GM10266 (cell line): ENCODE data around the gene MLXIP.

Experiments used
- DNase-seq: peaks from one replicate; pipeline ENCODE4 v3.0.0; 2012; ENCODE audit errors: extremely low spot score
- TF ChIP-seq, protein P1 (sequence below): IDR thresholded peaks from 2 replicates; pipeline ENCODE4 v1.5.1; 2012; ENCODE audit warnings: mild to moderate bottlenecking, low read depth; ENCODE audit not compliant: control insufficient read depth, insufficient read depth; ENCODE audit errors: missing control alignments

The MLXIP gene

DNA sequence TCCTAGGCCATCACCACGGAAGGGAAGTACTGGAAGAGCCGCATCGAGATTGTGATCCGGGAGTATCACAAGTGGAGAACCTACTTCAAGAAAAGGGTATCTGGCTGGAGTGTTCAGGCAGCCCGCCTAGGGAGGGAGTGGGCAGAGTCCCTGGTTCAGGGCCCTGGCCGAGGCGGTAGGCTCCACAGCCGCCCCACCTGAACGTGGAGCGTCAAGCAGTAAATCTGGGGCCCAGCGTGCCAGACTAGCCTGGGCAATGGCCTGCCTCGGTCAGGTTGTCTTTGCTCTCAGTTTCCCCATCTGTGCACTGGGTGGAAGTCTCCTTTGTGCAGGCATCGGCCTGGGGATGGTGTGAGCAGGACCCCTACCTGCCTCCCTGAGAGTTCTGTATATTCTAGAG lies 50.6 kb downstream of the MLXIP start:
- TF ChIP-seq, protein P1, sequence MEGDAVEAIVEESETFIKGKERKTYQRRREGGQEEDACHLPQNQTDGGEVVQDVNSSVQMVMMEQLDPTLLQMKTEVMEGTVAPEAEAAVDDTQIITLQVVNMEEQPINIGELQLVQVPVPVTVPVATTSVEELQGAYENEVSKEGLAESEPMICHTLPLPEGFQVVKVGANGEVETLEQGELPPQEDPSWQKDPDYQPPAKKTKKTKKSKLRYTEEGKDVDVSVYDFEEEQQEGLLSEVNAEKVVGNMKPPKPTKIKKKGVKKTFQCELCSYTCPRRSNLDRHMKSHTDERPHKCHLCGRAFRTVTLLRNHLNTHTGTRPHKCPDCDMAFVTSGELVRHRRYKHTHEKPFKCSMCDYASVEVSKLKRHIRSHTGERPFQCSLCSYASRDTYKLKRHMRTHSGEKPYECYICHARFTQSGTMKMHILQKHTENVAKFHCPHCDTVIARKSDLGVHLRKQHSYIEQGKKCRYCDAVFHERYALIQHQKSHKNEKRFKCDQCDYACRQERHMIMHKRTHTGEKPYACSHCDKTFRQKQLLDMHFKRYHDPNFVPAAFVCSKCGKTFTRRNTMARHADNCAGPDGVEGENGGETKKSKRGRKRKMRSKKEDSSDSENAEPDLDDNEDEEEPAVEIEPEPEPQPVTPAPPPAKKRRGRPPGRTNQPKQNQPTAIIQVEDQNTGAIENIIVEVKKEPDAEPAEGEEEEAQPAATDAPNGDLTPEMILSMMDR, result no peak
- no peak for DNase-seq

DNA sequence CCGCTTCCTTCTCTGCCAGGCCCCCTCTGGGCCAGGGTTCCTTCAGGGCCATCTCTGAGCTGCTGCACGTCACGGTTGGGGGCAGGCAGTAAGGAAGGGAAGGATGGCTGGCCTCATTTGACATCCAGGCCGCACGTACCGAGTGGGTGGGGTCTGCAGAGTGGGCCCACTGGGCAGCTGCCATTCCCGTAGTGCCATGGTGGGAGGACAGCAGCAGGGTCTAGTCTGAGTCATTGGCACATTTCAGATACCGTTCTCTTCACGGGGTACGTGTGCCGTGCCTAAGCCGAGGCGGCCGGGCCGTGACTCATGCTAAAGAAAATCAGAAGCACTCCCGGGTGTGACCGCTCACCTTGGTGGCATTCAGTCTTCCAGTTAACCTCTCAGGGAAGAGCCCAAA lies 51.6 kb downstream of the MLXIP start:
- no peak for DNase-seq
- TF ChIP-seq, protein P1, result no peak

DNA sequence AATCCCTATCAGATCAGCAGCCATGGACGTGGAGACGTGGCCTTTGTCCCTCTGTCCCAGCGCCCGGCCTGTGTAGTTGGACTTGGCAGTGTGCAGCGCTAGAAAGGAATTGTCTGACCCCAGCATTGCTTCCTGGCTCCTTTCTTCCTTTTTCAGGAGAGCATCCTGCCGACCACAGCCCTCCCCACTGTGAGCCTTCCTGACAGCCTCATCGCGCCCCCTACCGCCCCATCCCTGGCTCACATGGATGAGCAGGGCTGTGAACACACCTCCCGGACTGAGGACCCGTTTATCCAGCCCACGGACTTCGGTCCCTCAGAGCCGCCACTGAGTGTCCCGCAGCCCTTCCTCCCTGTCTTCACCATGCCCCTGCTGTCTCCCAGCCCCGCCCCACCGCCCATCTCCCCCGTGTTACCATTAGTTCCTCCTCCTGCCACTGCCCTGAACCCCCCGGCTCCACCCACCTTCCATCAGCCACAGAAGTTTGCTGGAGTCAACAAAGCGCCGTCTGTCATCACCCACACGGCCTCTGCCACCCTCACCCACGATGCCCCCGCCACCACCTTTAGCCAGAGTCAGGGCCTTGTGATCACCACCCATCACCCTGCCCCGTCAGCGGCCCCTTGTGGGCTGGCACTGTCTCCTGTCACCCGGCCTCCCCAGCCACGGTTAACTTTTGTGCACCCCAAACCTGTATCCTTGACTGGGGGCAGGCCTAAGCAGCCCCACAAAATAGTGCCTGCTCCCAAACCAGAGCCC lies 54.8 kb downstream of the MLXIP start:
- DNase-seq, result no peak
- TF ChIP-seq, protein P1, result no peak

DNA sequence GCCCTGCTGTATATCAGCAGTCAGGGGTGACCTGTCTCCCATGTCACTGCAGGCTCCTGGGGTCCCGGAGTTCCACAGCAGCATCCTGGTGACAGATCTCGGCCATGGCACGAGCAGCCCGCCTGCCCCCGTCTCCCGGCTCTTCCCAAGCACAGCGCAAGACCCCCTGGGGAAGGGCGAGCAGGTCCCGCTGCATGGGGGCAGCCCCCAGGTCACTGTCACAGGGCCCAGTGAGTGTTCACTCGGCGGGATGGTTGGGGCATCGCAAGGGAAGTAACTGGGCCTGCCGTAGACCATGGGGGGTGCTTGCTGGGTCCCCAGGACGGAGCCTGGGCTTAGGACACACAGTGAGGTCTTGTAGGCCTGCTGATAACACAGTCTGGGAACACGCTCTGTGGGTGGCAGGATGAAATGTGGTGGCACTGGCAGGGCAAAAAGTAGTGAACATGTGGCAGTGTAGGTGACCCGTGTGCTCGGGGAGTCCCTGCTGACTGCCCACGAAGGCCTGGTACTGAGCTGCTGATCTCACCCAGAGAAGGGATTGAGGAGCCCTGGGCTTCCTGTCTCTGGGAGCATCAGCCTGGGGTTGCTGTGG lies 57.0 kb downstream of the MLXIP start:
- TF ChIP-seq, protein P1, result no peak
- DNase-seq, result no peak

DNA sequence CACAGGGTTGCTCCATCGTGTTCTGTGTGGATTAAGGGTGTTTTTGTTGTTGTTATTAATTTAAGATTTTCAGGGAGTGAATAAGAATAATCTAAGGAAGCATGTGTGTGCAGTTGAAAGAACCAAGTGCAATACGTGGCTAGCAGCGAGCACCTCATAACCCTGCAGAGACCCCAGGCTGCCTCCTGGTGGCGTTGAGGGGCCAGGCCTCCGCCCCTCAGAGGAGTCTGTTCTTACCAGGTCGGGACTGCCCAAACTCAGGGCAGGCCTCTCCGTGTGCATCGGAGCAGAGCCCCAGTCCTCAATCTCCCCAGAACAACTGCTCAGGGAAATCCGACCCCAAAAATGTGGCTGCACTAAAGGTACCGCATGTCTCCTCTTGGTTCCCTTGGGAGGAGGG lies 58.7 kb downstream of the MLXIP start:
- DNase-seq, result no peak
- TF ChIP-seq, protein P1, result no peak

DNA sequence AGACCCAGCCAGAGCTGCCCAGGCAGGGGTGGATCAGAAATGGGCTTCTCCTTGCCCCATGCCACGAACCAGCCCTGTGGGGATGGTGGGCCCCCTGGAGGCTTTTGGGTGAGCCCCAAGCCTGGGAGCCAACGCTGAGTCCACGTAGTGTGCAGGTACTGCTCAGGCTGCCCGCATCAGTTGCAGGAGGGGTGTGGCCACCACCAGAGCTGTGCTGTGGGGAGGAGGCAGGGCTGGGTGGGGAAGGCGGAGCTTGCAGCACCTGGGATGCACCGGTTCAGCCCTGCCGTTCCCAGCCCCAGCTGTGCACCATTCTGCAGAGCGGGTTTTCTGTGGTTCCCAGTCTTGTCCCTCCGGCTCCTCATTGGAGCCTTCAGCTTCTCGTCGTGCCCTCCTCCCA lies 59.1 kb downstream of the MLXIP start:
- TF ChIP-seq, protein P1, result no peak
- no peak for DNase-seq

DNA sequence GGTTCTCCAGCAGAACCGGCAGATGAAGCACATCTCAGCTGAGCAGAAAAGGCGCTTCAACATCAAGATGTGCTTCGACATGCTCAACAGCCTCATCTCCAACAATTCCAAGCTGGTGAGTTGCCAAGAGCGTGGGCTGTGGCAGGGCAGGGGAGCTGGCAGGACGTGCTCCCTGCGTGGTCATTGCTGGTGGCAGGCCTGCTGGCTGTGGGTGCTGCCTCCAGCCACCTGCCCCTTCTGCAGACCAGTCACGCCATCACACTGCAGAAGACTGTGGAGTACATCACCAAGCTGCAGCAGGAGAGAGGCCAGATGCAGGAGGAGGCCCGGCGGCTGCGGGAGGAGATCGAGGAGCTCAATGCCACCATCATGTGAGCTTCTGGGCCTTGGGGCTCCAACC lies 59.6 kb downstream of the MLXIP start:
- DNase-seq, result no peak
- TF ChIP-seq, protein P1, result no peak
